ELF-1 (cell line): ENCODE measurements around the gene TBXA2R.
A peak's percentile ranks its signal among the peaks of the same experiment; 100 is the strongest.

Experiments
- DNase-seq: peaks from one replicate; pipeline ENCODE4 v3.0.0-alpha.2; 2016; ENCODE audit warnings: low read depth, low spot score

The TBXA2R gene

DNA sequence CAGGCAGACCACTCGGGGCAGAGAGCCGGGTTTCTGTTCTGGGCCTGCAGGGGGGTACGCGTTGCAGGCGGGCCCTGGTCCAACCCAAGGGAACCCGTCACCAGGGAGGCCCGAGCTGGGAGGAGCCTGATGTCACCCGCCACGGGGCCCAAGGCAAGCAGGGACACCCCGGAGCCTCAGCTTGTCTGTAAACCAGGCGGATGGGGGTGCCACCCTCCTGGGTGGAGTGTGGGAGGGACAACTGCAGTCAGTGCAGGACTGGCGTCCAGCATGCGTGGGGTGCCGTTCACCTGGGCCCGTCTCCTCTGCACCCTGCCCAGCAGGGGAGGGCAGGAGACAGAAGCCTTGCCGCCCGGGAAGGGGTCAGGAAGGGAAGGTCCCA lies 12.9 kb upstream of the TBXA2R start:
- DNase-seq: no peak

DNA sequence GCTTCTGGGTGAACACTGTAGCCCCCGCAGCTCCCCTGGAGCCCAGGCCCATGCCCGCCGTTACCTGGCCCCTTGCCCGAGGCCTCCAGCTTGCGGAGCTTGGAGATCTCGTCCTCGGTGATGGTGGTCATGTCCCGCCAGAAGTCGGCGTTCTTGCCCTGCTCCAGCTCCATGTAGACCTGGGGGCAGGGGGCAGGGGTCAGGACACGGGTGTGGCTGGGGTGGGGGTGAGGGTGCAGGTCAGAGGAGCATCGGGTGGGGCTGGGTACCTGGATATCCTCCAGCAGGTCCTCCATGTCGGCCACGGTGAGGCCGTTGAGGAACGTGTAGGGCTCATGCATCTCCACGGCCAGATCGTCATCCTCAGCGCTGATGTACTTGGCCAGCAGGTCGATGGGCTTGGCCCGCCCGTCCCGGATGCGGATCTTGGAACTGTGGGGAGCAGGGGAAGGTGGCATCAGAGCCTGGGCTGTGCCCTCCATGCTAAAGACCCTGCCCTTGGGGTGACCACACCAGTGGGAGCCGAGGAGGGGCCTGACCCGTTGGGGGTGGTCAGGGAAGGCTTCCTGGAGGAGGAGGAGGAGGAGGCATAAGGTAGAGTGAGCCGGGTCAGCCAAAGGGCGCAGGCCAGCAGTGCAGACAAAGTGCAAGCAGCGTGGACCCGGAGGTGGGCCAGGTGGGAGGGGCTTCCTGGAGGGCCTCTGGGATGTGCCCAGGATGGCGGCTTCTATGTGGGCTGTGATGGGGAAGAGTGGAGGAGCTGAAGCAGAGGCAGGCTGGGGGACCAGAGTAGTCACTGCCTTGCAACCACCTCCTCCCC lies 12.3 kb upstream of the TBXA2R start:
- DNase-seq: no peak

- DNase-seq: peak; percentile 48
These were observed 11.6 kb upstream of the TBXA2R start for GRCh38 chr19:3618144-3618810.

- peak; percentile 35 for DNase-seq
These were observed 10.8 kb upstream of the TBXA2R start for GRCh38 chr19:3617463-3617862.

DNA sequence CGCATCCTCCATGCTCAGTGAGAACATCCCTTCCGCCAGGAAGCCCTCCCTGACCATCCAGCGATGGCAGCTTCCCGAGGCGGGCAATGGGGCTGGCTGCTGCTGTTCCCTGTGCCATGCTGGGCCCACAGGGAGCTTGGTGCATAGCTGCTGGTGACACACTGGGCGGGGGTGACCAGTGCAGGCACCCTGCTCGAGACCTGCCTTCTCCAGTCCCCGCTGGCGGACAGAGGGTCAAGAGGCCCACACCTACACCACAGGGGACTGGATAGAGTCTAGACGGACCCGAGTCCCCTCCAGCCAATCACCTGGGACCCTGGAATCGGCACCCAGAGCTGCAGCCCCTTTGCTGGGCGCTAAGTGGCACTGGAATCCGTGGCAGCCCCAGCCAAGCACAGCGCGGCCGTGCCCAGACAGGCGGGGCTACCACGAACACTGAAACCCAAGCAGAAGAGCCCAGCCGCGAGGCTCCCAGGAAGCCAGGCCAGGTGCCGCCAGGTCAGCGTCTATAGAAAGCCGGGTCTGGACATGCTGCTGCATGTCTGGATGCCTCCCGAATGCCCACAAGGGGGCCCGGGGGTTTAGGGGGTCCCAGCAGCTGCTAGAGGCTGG lies 9.0 kb upstream of the TBXA2R start:
- DNase-seq: no peak

GRCh38 chr19:3614858-3615505 lies 8.3 kb upstream of the TBXA2R start:
- no peak for DNase-seq

- DNase-seq: no peak
These were observed 7.4 kb upstream of the TBXA2R start for GRCh38 chr19:3613818-3614661.

- peak; percentile 41 for DNase-seq
These were observed 6.4 kb upstream of the TBXA2R start for GRCh38 chr19:3612901-3613741.

DNA sequence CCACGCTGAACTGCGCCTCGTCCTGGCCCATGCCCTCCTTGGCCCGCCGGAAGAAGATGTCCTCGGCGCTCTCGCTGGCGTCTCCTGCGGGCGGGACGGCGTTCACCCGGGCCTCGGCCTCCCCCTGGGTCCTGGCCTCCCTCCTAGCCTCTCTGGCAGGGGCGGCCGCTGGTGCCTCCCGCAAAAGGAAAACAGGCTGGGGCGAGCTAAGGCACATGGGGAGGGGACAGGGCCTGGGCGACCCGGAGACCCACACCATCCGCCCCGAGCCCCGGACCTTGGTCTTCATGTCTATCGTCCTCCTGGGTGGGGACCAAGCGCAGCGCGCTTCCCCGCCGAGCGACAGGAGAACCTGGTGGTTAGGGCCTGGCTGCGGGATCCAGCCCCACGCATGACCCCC lies 5.7 kb upstream of the TBXA2R start:
- no peak for DNase-seq

DNA sequence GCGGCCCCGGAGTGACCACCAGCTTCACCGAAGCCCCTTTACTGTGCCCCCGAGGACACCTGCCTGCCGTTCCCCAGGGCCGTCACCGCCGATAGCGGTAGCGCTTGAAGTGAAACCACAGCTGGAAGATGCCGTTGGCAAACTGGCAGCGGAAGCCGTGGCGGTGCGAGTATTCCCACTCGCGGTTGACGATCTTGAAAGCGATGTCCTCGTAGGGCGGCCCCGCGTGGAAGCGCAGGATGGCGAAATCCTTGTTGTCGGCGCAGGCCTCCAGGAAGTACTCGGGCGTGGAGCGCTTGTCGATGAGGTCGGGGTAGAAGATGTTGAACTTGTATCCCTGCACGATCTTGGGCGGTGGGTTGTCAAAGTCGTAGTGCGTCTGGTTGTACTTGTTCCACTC lies 5.2 kb upstream of the TBXA2R start:
- DNase-seq: no peak

DNA sequence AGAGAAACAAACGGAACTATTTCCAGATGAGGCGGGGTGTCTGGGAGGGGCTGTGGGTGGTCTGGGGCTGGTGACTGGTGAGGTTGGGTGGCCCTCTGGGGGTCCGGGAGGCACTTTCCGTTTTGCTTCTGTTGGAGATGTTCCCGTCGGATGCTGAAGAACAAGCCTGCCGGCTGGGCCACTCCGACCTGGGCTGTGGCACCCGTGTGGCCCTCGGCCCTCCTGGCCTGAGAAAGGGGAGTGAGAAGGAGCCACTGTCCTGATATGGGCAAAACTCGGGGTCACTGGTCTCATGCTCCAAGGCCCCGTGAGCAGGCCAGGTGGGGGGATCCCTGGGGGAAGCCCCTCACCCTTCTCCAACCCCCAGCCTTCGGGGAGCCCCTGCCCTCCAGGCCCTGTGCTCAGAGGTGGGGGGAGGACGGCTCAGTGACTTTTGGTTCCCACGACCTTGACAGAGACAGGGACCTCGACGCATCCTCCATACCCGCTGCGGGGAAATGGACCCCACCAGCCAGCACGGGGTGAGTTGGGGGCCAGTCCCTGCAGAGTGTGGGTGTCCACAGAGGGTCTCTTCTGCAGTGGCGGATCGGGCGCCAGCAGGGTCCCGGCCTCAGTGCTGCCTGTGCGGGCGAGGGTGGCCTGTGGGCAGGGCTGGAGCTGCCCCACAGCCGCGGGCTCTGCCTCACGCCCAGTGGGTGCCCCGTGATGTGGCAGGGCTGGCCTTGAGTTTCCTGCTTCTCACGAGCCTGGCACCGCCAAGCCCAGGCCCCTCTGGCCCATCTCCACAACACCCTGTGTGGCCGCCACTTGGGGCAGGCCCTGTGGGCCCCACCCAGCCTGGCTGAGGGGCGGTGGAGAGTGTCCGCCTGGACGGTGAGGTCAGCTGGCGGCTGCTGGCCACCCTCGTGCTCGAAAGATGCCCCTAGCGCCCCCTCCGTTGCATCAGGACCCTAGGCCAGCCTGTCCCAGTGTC lies 4.4 kb upstream of the TBXA2R start:
- no peak for DNase-seq

DNA sequence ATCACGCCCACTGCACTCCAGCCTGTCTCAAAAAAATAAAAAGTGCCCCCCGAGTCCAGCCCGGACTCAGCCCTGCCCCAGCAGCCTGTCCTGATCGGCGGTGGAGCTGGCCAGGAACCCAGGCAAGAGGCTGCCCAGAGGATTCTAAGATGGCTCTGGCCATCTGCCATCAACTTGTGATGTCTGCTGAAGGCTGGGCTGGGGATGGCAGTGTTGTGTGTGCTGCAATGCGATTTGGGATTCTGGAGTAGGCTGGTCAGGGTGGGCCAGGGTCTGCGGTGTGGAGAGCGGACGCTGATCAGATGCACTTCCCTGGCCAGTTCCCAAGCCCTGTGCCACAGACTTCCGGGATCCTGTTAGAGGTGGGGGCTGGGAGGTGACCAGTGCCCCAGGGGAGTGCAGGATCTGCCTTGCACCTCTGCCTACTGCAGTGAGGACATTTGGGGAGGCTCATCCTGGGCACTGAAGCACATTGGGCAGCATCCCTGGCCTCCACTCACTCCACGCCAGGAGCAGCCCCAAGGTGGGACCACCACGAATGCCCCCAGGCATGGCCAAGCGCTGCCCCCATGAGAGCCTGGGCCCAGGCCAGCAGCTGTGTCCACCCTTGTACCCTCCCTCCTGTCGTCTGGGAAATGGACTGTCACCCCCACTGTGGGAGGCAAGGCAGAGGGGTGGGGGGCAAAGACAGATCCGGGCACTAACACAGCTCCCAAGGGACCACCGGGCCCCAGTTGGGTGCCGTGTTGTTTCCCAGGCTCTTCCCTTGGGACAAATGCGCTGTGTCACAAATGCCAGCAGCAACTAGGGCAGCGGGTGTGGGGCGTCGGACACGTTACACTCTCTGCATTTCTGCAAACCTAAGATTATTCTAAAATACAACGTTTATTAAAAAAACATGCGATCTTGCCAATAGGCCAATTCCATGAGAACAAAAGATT lies 3.4 kb upstream of the TBXA2R start:
- DNase-seq: no peak

- no peak for DNase-seq
These were observed 2.2 kb upstream of the TBXA2R start for GRCh38 chr19:3608750-3609322.

- DNase-seq: no peak
These were observed 1.5 kb upstream of the TBXA2R start for GRCh38 chr19:3608079-3608641.

GRCh38 chr19:3607303-3608078 lies 816 bp upstream of the TBXA2R start:
- peak; percentile 86 for DNase-seq

- DNase-seq: no peak
These were observed 443 bp downstream of the TBXA2R start for GRCh38 chr19:3606174-3606689.
